ENCODE measurements around the gene PIWIL4. TPM values are rescaled to one million over a fixed set of nuclear protein-coding genes. Genes with fewer than 3 reads are reported as not detected.

Gene PIWIL4
- total RNA-seq, 2 experiments from 2014 or later = 0.15 to 0.22 TPM

GRCh38 chr11:94649964-94650623 is 82.9 kb downstream of the PIWIL4 start:
- H3K27ac ChIP-seq (ENCODE audit: low read depth, low read length, poor library complexity, severe bottlenecking) = no peak overlapping the region
- DNase-seq (ENCODE audit: low spot score) = no peak
- H3K4me1 ChIP-seq (ENCODE audit: insufficient read depth, low read length, poor library complexity, severe bottlenecking) = no peaks in the 10 kb centered on the region
- H3K9me2 ChIP-seq (ENCODE audit: insufficient read depth, low read length) = no peaks in the 10 kb centered on the region
- no TSS peak for BruUV-seq (replicated peaks)
- no peak overlapping the region for H3K4me3 ChIP-seq (ENCODE audit: low read depth, low read length, poor library complexity, severe bottlenecking)
- ChIA-PET POLR2A (no interaction called here), CTCF (ENCODE audit: unreplicated experiment) (no interaction called here)
- no peak overlapping the region for H3K4me2 ChIP-seq (ENCODE audit: low read length)
- no peaks in the 10 kb centered on the region for H3K79me2 ChIP-seq (ENCODE audit: insufficient read depth, low read depth, low read length)
- TF ChIP-seq CTCF (conservative IDR thresholded peaks at IDR 0.05; ENCODE audit: low read length) = no peak
- TF ChIP-seq EZH2phosphoT487 (IDR thresholded peaks at IDR 0.05; ENCODE audit: borderline replicate concordance, low read depth, low read length) = no peak
- H2AFZ ChIP-seq (ENCODE audit: low read length) = no peak overlapping the region
- H3K9me3 ChIP-seq (ENCODE audit: low read length) = no peaks in the 10 kb centered on the region
- H4K20me1 ChIP-seq (ENCODE audit: insufficient read depth, low read length) = no peaks in the 10 kb centered on the region
- intact Hi-C loops (cut with micrococcal nuclease; ENCODE audit: unreplicated experiment) = no loop called here
- no peaks in the 10 kb centered on the region for H3K36me3 ChIP-seq (ENCODE audit: insufficient read depth, low read length)

GRCh38 chr11:94650756-94651155 is 83.6 kb downstream of the PIWIL4 start:
- no peaks in the 10 kb centered on the region for H3K9me2 ChIP-seq (ENCODE audit: insufficient read depth, low read length)
- no TSS peak for BruUV-seq (replicated peaks)
- H3K4me1 ChIP-seq (ENCODE audit: insufficient read depth, low read length, poor library complexity, severe bottlenecking) = no peaks in the 10 kb centered on the region
- no peaks in the 10 kb centered on the region for H4K20me1 ChIP-seq (ENCODE audit: insufficient read depth, low read length)
- CTCF ChIA-PET (ENCODE audit: unreplicated experiment) = no interaction called here
- no peak overlapping the region for H2AFZ ChIP-seq (ENCODE audit: low read length)
- H3K4me2 ChIP-seq (ENCODE audit: low read length) = no peak overlapping the region
- H3K79me2 ChIP-seq (ENCODE audit: insufficient read depth, low read depth, low read length) = no peaks in the 10 kb centered on the region
- H3K9me3 ChIP-seq (ENCODE audit: low read length) = no peaks in the 10 kb centered on the region
- intact Hi-C loops (cut with micrococcal nuclease; ENCODE audit: unreplicated experiment) = no loop called here
- H3K4me3 ChIP-seq (ENCODE audit: low read depth, low read length, poor library complexity, severe bottlenecking) = no peak overlapping the region
- H3K27ac ChIP-seq (ENCODE audit: low read depth, low read length, poor library complexity, severe bottlenecking) = no peak overlapping the region
- no peak for TF ChIP-seq EZH2phosphoT487 (IDR thresholded peaks at IDR 0.05; ENCODE audit: borderline replicate concordance, low read depth, low read length)
- TF ChIP-seq CTCF (conservative IDR thresholded peaks at IDR 0.05; ENCODE audit: low read length) = no peak
- POLR2A ChIA-PET = interaction anchor here (0.6 kb wide), 1 partner anchor 1033 kb away, joined by 3 read pairs; no protein-coding TSS in a partner anchor
- no peaks in the 10 kb centered on the region for H3K36me3 ChIP-seq (ENCODE audit: insufficient read depth, low read length)
- no peak for DNase-seq (ENCODE audit: low spot score)

- no peaks in the 10 kb centered on the region for H3K4me1 ChIP-seq (ENCODE audit: insufficient read depth, low read length, poor library complexity, severe bottlenecking)
- no peaks in the 10 kb centered on the region for H3K9me3 ChIP-seq (ENCODE audit: low read length)
- no peak overlapping the region for H3K27ac ChIP-seq (ENCODE audit: low read depth, low read length, poor library complexity, severe bottlenecking)
- no peak overlapping the region for H3K4me3 ChIP-seq (ENCODE audit: low read depth, low read length, poor library complexity, severe bottlenecking)
- CTCF ChIA-PET (ENCODE audit: unreplicated experiment) = no interaction called here
- TF ChIP-seq CTCF (conservative IDR thresholded peaks at IDR 0.05; ENCODE audit: low read length) (no peak), EZH2phosphoT487 (IDR thresholded peaks at IDR 0.05; ENCODE audit: borderline replicate concordance, low read depth, low read length) (no peak)
- H3K9me2 ChIP-seq (ENCODE audit: insufficient read depth, low read length) = no peaks in the 10 kb centered on the region
- intact Hi-C loops (cut with micrococcal nuclease; ENCODE audit: unreplicated experiment) = no loop called here
- no peaks in the 10 kb centered on the region for H3K79me2 ChIP-seq (ENCODE audit: insufficient read depth, low read depth, low read length)
- H3K36me3 ChIP-seq (ENCODE audit: insufficient read depth, low read length) = no peaks in the 10 kb centered on the region
- no peak overlapping the region for H3K4me2 ChIP-seq (ENCODE audit: low read length)
- BruUV-seq (replicated peaks) = no TSS peak
- POLR2A ChIA-PET = interaction anchor here (0.6 to 0.8 kb wide), 2 partner anchors 16 to 1014 kb away, joined by 3 to 5 read pairs; no protein-coding TSS in a partner anchor
- H2AFZ ChIP-seq (ENCODE audit: low read length) = no peak overlapping the region
- no peak for DNase-seq (ENCODE audit: low spot score)
- H4K20me1 ChIP-seq (ENCODE audit: insufficient read depth, low read length) = no peaks in the 10 kb centered on the region
These were observed 85.6 kb downstream of the PIWIL4 start for GRCh38 chr11:94652735-94653284.
